H1 (cell line): ENCODE data around the gene MAPK8IP1. TPM values are rescaled to one million over a fixed set of nuclear protein-coding genes. Genes with fewer than 3 reads are reported as not detected.
"Not testable (repeated sequence)": the region's sequence is repeated elsewhere in the genome, so short reads cannot be mapped to it uniquely, and the experiment has no call there.

ENCODE experiments used
- CTCF ChIA-PET: fragments of 300-600 bp; sonication (Branson Sonifier 250); formaldehyde crosslinking; loops from one replicate; lab custom pipeline; 2021; ENCODE audit not compliant: partially characterized antibody; lab: Charles Lee
- POLR2A ChIA-PET: fragments of 300-600 bp; sonication (Branson Sonifier 250); formaldehyde crosslinking; loops from one replicate; lab custom pipeline; 2021; ENCODE audit warnings: inconsistent platforms; ENCODE audit not compliant: partially characterized antibody; lab: Charles Lee
- DNase-seq, 2 experiments: peaks; one replicate each; pipeline versions ENCODE4 v3.0.0 to v3.0.0-alpha.2; 2010 to 2022; ENCODE audit warnings: low spot score in 2 of 2, low read depth in 1 of 2, mixed read lengths in 1 of 2
- FAIRE-seq: peaks from 2 replicates; lab custom pipeline; 2011; peaks lifted over from hg19 to GRCh38; lab: Jason Lieb, UNC
- H2AFZ ChIP-seq: 2 replicates; pipeline ENCODE4 v1.8.1; 2012; ENCODE audit warnings: low read length, inconsistent platforms
- H2AK5ac ChIP-seq: 2 replicates; pipeline ENCODE4 v1.6.1; 2013; ENCODE audit warnings: low read depth, low read length
- H2BK120ac ChIP-seq: replicated peaks from 2 replicates; pipeline ENCODE3; 2013; ENCODE audit warnings: low read depth, low read length, inconsistent platforms
- H2BK12ac ChIP-seq: 2 replicates; pipeline ENCODE4 v1.6.1; 2013; ENCODE audit warnings: low read depth, low read length
- H2BK15ac ChIP-seq: 2 replicates; pipeline ENCODE4 v1.6.1; 2013; ENCODE audit warnings: low read length
- H2BK20ac ChIP-seq: 2 replicates; pipeline ENCODE4 v1.6.1; 2013; ENCODE audit warnings: low read length
- H2BK5ac ChIP-seq: 2 replicates; pipeline ENCODE4 v1.6.1; 2013; ENCODE audit warnings: low read depth, low read length
- H3K14ac ChIP-seq: 2 replicates; pipeline ENCODE4 v1.6.1; 2013; ENCODE audit warnings: inconsistent platforms; ENCODE audit not compliant: insufficient read length
- H3K18ac ChIP-seq: 2 replicates; pipeline ENCODE4 v1.6.1; 2013; ENCODE audit warnings: low read length; ENCODE audit errors: extremely low read depth
- H3K23ac ChIP-seq: 2 replicates; pipeline ENCODE4 v1.6.1; 2013; ENCODE audit warnings: inconsistent platforms; ENCODE audit not compliant: insufficient read length
- H3K23me2 ChIP-seq: 2 replicates; pipeline ENCODE4 v1.6.1; 2013; ENCODE audit warnings: low read depth, low read length
- H3K27ac ChIP-seq: 2 replicates; pipeline ENCODE4 v1.6.1; 2011; ENCODE audit warnings: low read depth, low read length, inconsistent platforms
- H3K27me3 ChIP-seq, 4 experiments: replicated peaks in 1 of 4; 1 replicate in 1 of 4; 2 replicates in 3 of 4; pipeline versions ENCODE4 v1.6.1 to v1.8.1; 2011 to 2013; ENCODE audit warnings: low read length in 3 of 4, mild to moderate bottlenecking in 3 of 4, inconsistent platforms in 2 of 4, mixed read lengths in 2 of 4, moderate library complexity in 1 of 4; ENCODE audit not compliant: control insufficient read depth in 3 of 4, insufficient read depth in 3 of 4; ENCODE audit errors: extremely low read depth in 1 of 4
- H3K36me3 ChIP-seq, 4 experiments: 2 replicates each; pipeline versions ENCODE4 v1.6.1 to v1.8.1; 2011 to 2013; ENCODE audit warnings: mild to moderate bottlenecking in 4 of 4, low read length in 3 of 4, moderate library complexity in 2 of 4, control low read depth in 1 of 4, inconsistent platforms in 1 of 4; ENCODE audit not compliant: insufficient read depth in 4 of 4, control insufficient read depth in 2 of 4
- H3K4ac ChIP-seq: replicated peaks from 2 replicates; pipeline ENCODE3; 2013; ENCODE audit warnings: low read length, low read depth, mixed read lengths, inconsistent platforms; ENCODE audit not compliant: insufficient read length
- H3K4me1 ChIP-seq, 4 experiments: replicated peaks in 1 of 4; 1 replicate in 1 of 4; 2 replicates in 3 of 4; pipeline versions ENCODE4 v1.6.1 to v1.8.1; 2011 to 2013; ENCODE audit warnings: low read length in 3 of 4, inconsistent platforms in 2 of 4, mixed read lengths in 1 of 4; ENCODE audit not compliant: insufficient read depth in 4 of 4, control insufficient read depth in 3 of 4
- H3K4me2 ChIP-seq, 2 experiments: 2 replicates each; pipeline versions ENCODE4 v1.6.1 to v1.8.1; 2011 to 2013; ENCODE audit warnings: low read depth in 2 of 2, low read length in 2 of 2, control low read depth in 1 of 2, inconsistent platforms in 1 of 2, mild to moderate bottlenecking in 1 of 2; ENCODE audit not compliant: insufficient read depth in 1 of 2
- H3K4me3 ChIP-seq, 4 experiments: fragments of 200-600, 300-600 bp in 1 of 4; sonication (generic), shearing (Covaris generic), sonication (Bioruptor Twin) in 1 of 4; 2 replicates each; pipeline versions ENCODE4 v1.5.1 to v1.8.1; 2011 to 2016; ENCODE audit warnings: low read length in 4 of 4, low read depth in 3 of 4, control low read depth in 2 of 4, inconsistent platforms in 2 of 4, mild to moderate bottlenecking in 2 of 4, mixed read lengths in 1 of 4, moderate library complexity in 1 of 4; ENCODE audit not compliant: insufficient read depth in 2 of 4; ENCODE audit errors: extremely low read depth in 1 of 4
- H3K56ac ChIP-seq: replicated peaks from 2 replicates; pipeline ENCODE3; 2013; ENCODE audit warnings: low read depth, mild to moderate bottlenecking, mixed read lengths, low read length, inconsistent platforms; ENCODE audit not compliant: insufficient read length
- H3K79me1 ChIP-seq: 2 replicates; pipeline ENCODE4 v1.6.1; 2013; ENCODE audit warnings: low read depth, low read length, control low read depth
- H3K79me2 ChIP-seq, 2 experiments: 2 replicates each; pipeline versions ENCODE4 v1.6.1 to v1.8.1; 2012 to 2013; ENCODE audit warnings: low read length in 2 of 2, mild to moderate bottlenecking in 2 of 2, inconsistent platforms in 1 of 2; ENCODE audit not compliant: insufficient read depth in 2 of 2, control insufficient read depth in 1 of 2
- H3K9ac ChIP-seq, 4 experiments: replicated peaks in 1 of 4; 1 replicate in 1 of 4; 2 replicates in 3 of 4; pipeline versions ENCODE4 v1.6.1 to v1.8.1; 2011 to 2013; ENCODE audit warnings: low read depth in 3 of 4, low read length in 3 of 4, control low read depth in 2 of 4, mild to moderate bottlenecking in 2 of 4, moderate library complexity in 2 of 4, inconsistent platforms in 1 of 4; ENCODE audit errors: extremely low read depth in 1 of 4
- H3K9me3 ChIP-seq, 2 experiments: 2 replicates each; pipeline versions ENCODE4 v1.6.1 to v1.8.1; 2012 to 2013; ENCODE audit warnings: mild to moderate bottlenecking in 2 of 2, moderate library complexity in 2 of 2, control low read depth in 1 of 2, inconsistent platforms in 1 of 2, low read depth in 1 of 2, low read length in 1 of 2, mixed read lengths in 1 of 2; ENCODE audit not compliant: insufficient read depth in 2 of 2
- H4K20me1 ChIP-seq, 2 experiments: replicated peaks in 1 of 2; 2 replicates each; pipeline versions ENCODE3 to v1.8.1; 2011 to 2013; ENCODE audit warnings: inconsistent platforms in 2 of 2, low read length in 2 of 2, mild to moderate bottlenecking in 1 of 2; ENCODE audit not compliant: insufficient read depth in 2 of 2, control insufficient read depth in 1 of 2
- H4K5ac ChIP-seq: 2 replicates; pipeline ENCODE4 v1.6.1; 2013; ENCODE audit warnings: low read length, low read depth, mixed read lengths, inconsistent platforms; ENCODE audit not compliant: insufficient read length
- H4K8ac ChIP-seq: 2 replicates; pipeline ENCODE4 v1.8.0; 2013; ENCODE audit warnings: mild to moderate bottlenecking, moderate library complexity, low read length, inconsistent platforms; ENCODE audit not compliant: insufficient read depth; ENCODE audit errors: extremely low read depth
- H4K91ac ChIP-seq: replicated peaks from 2 replicates; pipeline ENCODE3; 2013; ENCODE audit warnings: low read length, mixed read lengths, inconsistent platforms; ENCODE audit not compliant: insufficient read length
- WGBS, 2 experiments: shearing (Covaris generic) in 1 of 2; methylation state at CpG; one replicate each; pipeline versions ENCODE4 v1.1.6 to v1.1.7; 2013 to 2015; ENCODE audit warnings: low lambda C conversion rate in 2 of 2, mixed read lengths in 2 of 2, inconsistent platforms in 1 of 2, low coverage in 1 of 2, missing lambda C conversion rate in 1 of 2; ENCODE audit not compliant: insufficient replicate concordance in 2 of 2, insufficient coverage in 1 of 2, insufficient read length in 1 of 2; ENCODE audit errors: extremely low coverage in 1 of 2, missing lambda C conversion rate in 1 of 2; 5-methylcytosine and 5-hydroxymethylcytosine counted together
- polyA plus RNA-seq, 7 experiments: library from polyadenylated mRNA; depleted of rRNA in 3 of 7; stranded (reverse) in 5 of 7; unstranded in 2 of 7; fragments of >200 nt in 5 of 7; fragments of 200-250 nt in 2 of 7; gene quantifications; 1 replicate in 5 of 7; 2 replicates in 1 of 7; 4 replicates in 1 of 7; pipeline versions ENCODE4 v1.2.1 to v1.2.3, GENCODE V29; 2011 to 2013; ENCODE audit warnings: missing spikeins in 2 of 7, mixed read lengths in 2 of 7
- total RNA-seq: library from RNA; stranded (reverse); fragmentation: NEBNext Ultra II Directional; extraction: Animal tissue kit (Norgen Biotek cat#: 25700); gene quantifications from 2 replicates; pipeline ENCODE4 v1.2.1, GENCODE V29; 2021

Gene MAPK8IP1
- total and polyA plus RNA-seq, 2 of the 8 experiments (the other 6 are each of a cell fraction or from before 2014, with no cell fraction given), result 32.4 to 40.1 TPM

DNA sequence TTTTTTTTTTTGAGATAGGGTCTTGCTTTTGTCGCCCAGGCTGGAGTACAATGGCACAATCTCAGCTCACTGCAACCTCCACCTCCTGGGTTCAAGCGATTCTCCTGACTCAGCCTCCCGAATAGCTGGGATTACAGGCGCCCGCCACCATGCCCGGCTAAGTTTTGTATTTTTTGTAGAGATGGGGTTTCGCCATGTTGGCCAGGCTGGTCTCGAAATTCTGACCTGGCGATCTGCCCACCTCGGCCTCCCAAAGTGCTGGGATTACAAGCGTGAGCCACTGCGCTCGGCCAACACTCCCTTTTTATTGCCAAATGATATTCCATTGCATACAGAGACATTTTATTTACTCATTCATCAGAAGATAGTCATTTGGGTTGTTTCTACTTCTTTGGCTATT lies 45.2 kb upstream of the MAPK8IP1 start:
- H3K27me3 ChIP-seq, H2AFZ ChIP-seq, H3K9me3 ChIP-seq, H3K79me1 ChIP-seq, H2BK12ac ChIP-seq, H3K18ac ChIP-seq, H4K20me1 ChIP-seq, H3K4me3 ChIP-seq, DNase-seq, H2BK120ac ChIP-seq, H3K23me2 ChIP-seq, H3K27ac ChIP-seq, H3K56ac ChIP-seq, H2BK20ac ChIP-seq, H4K5ac ChIP-seq, H4K8ac ChIP-seq, H3K9ac ChIP-seq, H4K91ac ChIP-seq, H2BK15ac ChIP-seq, CTCF ChIA-PET, H3K4me1 ChIP-seq, POLR2A ChIA-PET, H3K23ac ChIP-seq, H3K14ac ChIP-seq, H3K4me2 ChIP-seq, H3K4ac ChIP-seq, H2AK5ac ChIP-seq, H3K36me3 ChIP-seq, FAIRE-seq, H3K79me2 ChIP-seq, H2BK5ac ChIP-seq: not testable (repeated sequence)
- WGBS, 2 experiments, result 88% methylated on average over 13 of the region's 13 CpGs; no CpG with 5 or more reads in 1 of the 2 experiments
